GM21576 (cell line): ENCODE results near the gene ADA.
"Not testable (repeated sequence)": the region's sequence is repeated elsewhere in the genome, so short reads cannot be mapped to it uniquely, and the experiment has no call there.

ENCODE experiments used
- ATAC-seq: cut with Tn5 transposase; IDR thresholded peaks from one replicate; pipeline ENCODE4 v1.9.1; 2021; ENCODE audit warnings: mild to moderate bottlenecking, moderate library complexity; ENCODE audit not compliant: unreplicated experiment

ADA gene

DNA sequence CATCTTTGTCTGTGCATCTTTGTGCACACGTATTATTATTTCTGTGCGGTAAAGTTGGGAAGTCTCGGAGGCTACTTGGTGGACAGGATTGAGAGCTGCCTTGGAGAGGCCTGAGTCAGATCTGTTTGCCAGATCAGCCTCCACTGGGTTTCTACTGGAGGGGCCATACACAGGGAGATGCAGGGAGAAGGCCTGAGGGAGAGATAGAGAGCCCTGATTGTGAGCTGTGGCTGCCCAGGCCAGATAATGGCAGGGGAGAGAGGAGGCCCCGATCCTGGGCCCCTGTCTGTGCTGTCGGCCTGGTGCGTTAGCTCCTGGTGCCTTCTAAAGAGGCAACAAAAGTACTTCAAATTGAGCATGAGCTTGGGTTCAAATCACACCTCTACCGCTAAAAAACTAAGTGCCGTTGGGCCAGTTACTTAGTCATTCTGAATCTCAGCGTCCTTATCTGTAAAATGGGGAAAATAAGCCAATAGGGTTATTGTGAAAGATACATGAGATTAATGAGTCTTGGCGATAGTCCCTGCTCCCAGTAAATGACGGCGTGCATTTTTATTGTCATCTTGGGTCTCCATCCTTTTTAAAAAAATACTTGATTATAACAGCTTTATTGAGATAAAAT is 27.6 kb upstream of the ADA start:
- no peak for ATAC-seq

DNA sequence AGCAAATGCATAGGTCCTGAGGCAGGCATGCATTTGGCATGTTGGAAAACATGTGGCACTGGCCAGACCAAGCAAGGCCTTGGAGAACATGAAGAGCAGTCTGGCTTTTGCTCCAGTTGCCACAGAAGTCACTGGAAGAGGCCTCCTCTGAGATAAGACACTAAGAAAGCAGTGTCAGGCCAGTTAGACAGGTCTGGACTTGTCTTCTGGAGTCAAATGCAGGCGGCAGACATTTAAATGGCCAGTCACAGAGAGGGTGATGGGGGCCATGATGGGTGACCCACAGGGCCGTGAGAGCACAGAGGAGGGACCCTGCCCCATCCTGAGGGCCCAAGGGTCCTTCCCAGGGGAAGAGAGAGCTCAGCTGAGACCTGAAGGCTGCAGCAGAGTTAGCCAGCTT is 26.7 kb upstream of the ADA start:
- no peak for ATAC-seq

DNA sequence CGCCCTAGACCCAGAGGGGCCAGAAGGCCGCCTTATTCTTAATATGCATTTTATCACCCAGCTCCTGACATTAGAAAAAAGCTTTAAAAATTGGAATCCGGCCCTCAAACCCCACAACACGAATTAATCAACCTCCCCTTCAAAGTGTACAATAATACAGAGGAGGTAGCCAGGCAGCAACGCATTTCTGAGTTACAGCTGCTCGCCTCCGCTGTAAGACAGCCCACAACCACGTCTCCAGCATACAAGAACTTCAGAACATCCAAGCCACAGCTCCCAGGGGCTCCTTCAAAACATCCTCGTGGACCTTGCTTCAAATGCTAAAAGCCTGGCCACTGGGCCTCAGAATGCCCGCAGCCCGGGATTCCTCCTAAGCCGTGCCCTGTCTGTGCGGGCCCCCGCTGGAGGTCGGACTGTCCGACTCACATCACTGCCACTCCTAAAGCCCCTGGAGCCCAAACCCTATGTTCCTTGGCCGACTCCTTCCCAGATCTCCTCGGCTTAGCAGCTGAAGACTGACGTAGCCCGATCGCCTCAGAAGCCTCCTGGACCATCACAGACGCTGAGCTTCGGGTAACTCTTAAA is 20.9 kb upstream of the ADA start:
- not testable (repeated sequence) for ATAC-seq

DNA sequence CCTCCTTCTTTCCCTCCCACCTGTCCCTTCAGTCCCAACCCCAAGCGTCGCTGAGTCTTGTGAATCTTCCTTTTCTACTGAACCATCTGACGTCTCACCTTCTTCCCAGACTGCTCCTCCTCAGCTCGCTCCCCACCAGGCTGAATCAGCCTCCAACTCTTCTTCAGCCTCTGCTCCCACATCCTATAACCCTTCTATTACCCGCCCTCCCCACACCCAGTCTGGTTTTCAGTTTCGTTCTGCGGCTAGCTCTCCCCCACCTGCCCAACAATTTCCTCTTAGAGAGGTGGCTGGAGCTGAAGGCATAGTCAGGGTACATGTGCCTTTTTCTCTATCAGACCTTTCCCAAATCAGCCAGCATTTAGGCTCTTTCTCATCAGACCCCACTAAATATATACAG is 20.0 kb upstream of the ADA start:
- peak; percentile 55 for ATAC-seq

DNA sequence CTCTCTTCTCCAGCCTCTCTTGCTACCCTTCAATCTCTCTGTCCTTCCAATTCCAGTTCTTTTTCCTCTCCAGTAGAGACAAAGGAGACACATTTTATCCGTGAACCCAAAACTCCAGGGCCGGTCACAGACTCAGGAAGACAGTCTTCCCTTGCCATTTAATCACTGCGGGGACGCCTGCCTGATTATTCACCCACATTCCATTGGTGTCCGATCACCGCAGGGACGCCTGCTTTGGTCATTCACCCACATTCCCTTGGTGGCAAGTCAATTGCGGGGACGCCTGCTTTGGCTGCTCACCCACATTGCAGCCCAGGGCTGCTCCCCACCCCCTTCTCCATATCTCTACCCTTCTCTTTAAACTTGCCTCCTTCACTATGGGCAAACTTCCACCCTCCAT is 19.4 kb upstream of the ADA start:
- not testable (repeated sequence) for ATAC-seq

DNA sequence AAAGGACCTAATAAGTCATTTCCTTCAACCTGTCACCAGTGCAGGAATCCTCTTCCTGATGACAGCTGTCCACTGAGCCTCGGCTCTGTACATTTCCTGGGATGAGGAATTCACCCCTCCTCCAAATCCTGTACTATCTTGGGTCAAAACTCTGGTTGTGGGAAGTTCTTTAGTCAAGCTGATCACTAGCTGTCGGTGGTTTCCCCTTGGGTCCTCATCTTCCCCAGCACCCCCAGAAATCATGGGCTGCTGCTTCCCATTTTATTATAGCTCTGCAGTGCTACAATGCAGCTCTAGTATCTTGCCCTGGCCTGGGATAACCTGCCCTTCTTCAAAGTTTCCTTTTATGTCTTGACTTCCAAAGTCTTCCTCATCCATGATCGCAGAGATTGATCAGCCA is 14.6 kb upstream of the ADA start:
- no peak for ATAC-seq

DNA sequence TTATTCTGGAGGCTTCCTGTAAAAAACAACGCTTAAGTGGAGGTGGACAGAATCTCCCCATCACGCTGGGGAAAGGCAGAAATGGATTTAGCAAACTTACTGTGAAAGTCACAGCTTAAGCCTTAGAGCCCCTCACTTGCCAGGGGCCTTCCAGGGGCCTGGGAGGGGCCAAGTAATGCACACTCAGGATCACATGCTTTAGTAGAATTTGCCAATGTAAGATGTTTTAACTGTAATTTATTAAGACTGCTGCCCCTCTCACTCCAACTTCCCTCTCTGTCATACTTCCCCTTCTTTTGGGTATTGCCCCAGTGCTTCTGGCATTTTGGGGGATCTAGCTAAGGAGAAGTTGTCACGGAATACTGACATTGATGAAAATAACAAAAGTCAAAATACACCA is 12.6 kb upstream of the ADA start:
- ATAC-seq = no peak

DNA sequence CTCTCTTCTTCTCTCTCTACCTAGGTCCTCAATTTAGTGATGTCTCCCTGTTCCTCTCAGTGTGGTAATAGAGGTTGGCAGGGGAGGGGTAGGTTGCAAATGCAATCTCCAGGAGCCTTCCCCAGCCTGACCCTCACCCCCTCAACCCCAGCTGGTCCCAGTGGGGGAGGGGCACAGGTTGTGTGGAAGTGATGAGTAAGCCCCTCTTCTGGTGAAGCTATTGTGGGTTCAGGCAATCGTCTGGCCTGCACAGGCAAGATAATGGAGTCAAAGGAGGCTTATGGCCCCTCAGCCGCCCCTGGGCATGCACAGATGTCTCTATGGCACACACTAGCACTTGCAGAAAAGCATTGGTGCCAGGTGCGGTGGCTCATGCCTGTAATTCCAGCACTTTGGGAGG is 10.8 kb upstream of the ADA start:
- no peak for ATAC-seq

DNA sequence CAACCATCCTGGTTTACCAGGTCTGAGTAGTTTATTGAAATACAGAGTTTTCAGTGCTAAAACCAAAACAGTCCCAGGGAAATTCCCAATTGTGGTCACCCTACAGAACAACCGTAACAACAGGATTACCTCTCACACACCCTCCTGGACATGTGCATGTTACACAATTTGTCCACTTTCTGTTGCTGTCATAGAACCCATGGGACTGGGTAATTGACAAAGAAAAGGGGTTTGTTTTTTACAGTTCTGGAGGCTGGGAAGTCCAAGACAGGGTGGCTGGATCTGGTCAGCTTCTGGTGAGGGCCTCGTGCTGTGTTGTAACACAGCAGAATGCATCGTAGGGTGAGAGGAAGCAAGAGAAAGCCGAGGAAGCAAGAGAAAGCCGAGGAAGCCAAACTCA is 9.1 kb upstream of the ADA start:
- no peak for ATAC-seq

DNA sequence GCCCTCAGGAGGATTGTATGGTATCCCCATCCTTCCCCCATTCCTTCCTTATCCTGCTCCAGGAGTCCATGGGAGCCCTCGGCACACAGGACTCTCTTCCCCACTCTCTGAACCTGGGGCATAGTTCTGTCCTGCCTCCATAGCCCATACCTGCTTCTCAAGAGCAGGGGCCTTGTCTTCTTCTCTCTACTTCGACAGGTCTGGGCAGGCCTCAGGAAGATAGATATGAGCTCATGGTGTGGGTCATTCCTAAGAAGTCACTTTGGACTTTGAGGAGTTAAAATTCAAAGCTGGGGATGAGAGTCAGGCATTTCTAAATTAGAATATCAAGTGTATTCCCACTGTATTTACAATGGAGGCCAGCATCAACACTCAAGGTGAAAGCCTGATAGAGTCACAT is 8.4 kb upstream of the ADA start:
- no peak for ATAC-seq

DNA sequence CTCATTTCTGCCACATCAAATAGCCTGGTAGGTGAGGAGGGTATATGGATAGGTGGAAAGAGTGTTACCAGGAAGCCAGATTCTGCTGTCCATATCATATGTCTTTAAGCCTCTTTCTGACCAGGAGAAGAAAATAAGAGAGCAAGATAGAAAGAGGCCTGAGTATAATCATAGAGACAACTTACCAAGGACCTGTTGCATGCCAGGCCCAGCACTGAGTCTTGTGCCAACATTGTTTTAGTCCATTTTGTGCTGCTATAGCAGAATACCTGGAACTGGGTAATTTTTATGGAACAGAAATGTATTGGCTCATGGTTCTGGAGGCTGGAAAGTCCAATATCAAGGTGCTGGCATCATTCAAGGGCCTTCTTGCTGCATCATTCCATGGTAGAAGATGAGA is 7.3 kb upstream of the ADA start:
- no peak for ATAC-seq

DNA sequence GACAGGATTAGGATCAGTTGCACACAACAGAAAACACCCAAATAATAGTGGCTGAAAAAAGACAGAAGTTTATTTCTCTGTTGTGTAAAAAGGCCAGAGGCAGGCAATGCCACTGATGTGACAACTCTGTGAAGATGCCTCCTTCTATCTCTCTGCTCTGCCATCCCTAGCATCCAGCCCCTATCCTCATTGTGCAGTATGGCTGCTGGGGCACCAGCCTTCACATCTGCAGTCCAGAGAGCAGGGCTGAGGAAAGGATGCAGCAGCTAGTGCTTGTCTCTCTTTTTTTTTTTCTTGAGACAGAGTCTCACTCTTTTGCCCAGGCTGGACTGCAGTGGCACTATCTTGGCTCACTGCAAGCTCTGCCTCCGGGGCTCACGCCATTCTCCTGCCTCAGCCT is 6.4 kb upstream of the ADA start:
- ATAC-seq = no peak

DNA sequence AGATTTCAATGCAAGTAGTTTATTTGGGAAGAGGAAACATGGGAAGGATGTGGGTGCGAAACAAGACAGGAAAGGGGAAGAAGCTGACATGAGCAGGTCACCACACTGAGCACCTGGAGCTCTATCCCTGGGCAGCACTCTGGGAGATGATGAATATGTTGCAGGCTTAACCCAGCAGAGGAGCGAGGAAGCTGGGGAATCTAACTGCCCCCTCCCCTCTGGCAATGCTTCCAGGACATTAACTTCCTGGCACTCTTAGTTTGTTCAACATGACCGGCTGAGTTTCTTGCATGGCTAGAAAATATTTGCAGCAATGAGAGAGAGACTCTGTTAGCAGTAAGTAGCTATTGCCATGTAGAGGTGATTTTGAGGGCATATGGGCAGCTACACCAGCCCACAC is 4.9 kb upstream of the ADA start:
- ATAC-seq = no peak

DNA sequence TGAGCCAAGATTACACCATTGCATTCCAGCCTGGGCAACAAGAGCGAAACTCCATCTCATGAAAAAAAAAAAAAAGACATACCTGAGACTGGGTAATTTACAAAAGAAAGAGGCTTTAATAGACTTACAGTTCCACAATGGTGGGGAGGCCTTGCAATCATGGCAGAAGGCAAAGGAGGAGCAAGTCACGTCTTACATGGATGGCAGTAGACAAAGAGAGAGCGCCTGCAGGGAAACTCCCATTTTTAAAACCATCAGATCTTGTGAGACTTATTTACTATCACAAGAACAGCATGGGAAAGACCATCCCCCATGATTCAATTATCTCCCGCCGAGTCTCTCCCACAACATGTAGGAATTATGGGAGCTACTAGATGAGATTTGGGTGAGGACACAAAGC is 2.7 kb upstream of the ADA start:
- ATAC-seq = not testable (repeated sequence)

DNA sequence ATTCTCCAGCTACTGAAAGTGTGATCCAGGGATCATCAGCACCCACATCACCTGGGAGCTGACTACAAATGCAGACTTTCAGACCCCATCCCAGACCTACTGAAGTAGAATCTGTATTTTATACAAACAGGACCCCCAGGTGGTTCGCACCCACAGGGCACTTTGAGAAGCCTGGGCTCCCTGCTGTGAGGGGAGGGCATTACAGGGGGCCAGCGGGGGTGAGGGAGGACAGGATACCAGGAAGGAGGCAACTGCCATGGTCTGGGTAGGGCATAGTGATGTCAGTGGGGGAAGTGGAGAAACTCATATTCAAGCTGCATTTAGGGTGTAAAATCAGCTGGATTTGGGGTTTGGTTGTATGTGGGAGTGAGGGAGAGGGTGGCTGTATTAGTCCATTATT is 2.0 kb upstream of the ADA start:
- ATAC-seq = no peak

DNA sequence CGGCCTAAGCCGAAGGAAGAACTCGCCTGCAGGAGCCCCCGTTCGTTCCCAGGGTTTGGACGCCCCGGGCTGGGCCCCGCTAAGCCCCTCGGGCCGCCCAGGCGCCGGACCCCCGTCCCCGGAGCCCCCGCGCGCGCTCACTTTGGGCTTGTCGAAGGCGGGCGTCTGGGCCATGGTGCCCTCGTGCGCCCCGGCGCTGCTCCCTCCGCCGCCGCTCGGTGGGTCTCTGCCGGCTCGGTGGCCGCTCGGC is 140 bp downstream of the ADA start:
- no peak for ATAC-seq

DNA sequence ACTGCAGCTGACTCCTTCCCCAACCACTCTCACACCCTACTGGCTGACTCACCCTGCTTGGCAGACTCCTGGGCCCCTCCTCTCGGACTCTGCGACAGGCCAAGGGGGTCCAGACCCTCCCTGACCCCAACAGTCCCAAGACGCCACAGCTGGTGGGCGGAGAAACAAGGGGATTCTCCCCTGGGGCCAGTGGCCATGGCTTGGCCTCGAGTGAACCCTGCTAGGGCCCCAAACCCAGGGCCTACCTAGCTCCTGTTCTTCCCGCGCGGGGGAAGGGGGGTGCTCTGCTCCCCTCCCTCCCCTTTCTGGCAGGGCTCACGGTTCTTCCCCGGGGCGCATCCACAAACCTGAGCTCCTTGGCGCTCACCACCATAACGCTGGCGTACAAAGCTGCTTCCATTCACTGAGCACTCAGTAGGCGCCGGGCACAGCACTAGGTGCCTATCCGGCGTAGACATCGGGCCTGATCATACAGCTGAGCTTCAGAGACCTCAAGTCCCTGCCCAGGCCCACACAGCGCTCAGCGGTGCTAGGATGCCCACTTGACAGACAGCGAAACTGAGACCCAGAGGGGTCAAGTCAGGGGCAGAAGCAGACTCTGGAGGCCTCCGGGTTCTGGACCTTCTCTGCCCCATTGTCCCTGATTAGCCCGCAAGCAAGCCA is 597 bp downstream of the ADA start:
- ATAC-seq = no peak

DNA sequence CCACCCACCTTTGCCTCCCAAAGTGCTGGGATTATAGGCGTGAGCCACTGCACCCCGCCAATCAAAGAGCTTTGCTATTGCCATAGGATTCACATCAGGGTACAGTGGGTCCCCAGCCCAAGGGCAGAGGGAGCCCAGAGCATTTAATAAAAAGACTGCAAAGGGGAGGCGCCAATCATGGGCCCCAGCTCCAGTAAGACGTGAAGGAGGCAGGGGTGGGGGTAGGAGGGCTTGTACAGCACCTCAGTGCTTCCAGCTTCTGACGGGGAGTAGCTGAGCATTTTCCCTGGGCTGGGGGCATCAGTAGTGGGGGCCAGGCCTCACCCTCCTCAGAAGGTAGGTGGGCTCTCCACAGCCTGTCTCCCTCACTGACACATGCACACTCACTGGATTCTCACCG is 1.5 kb downstream of the ADA start:
- no peak for ATAC-seq

DNA sequence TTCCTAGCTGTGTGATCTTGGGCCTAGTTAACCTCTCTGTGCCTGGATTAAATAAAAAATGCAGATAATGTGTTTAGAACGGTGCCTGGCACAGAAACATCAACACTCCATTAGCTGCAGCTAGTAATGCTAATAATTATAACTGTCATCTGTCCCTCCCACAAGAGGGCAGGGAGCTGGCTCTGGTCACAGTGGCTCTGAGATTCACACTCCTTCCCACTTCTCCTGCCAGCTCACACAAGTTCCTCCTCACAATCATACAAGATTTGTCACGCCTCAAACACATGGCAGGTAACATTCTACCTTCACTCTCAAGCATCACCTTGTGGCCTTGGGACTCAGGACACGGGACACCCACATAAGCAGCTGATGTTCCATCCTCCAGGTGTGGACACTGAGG is 2.4 kb downstream of the ADA start:
- no peak for ATAC-seq

DNA sequence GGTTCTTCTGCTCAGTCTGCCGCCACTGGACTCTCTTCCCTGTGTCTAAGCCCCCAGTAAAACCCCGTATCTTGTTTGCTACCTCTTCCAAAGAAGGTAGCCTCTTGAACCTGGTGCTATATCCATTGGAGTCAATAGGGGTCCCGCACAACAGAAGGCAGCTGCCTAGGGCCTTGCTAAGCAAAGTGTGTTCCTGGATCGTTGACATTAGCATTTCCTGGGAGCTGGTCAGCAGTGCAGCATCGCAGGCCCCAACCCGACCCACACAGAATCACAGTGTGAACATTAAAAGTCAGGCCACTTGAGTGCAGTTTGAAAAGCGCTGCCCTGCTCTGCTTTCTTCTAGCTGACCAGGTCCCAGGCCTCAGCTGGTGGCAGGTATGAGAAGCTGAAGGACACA is 2.9 kb downstream of the ADA start:
- no peak for ATAC-seq

DNA sequence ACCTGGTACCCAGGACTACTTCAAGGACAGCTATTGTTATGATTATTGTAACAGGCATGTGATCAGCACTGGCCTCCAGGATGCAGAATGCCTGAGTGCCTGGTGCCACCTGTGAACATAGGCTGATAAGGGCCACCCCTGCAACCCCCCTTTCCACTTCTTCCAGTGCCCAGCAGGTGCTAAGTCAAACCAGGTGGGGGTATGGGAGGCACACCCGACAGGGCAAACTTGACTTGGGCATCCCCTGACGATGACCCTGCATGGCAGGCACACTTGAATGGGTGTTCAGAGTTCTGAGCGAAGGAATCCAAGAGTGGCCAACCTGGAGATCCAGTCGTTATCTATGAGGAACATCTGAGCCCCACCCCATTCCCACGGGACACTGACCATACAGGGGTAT is 3.4 kb downstream of the ADA start:
- ATAC-seq = no peak

DNA sequence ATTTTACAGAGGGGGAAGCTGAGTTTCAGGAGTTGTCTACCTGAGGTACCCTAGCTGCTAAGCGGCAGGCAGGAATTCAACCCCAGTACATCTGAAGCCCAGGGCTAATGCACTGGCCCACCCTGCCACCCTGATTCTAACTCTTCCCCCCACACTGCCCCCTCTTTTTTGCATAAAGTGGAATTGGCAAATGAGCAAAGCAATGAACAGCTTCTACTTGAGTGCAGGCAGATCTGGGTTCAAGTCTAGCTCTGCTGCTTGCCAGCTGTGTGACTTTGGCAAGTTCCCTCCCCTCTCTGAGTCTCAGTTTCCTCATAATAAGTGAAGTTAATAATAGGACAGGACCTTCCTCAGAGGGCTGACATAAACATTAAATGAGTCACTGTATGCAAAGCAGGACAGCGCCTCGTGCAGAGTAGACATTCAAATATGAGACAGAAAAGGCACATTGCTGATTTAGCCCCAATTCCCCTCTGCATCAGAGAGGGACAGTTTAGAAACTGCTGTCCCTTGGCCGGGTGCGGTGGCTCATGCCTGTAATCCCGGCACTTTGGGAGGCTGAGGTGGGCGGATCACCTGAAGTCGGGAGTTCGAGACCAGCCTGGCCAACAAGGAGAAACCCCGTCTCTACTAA is 4.7 kb downstream of the ADA start:
- peak; percentile 45 for ATAC-seq
